Natural killer cell (primary cell): ENCODE data around the gene EXOC1. TPM values are rescaled to one million over a fixed set of nuclear protein-coding genes. Genes with fewer than 3 reads are reported as not detected.

Experiments
- ATAC-seq, 3 donors: fragments of 150-1000 bp in 2 of 3; fragments of 200-7000 bp in 1 of 3; cut with Tn5 transposase; 1 replicate in 1 of 3; 2 replicates in 2 of 3; pipeline ENCODE4 v1.10.0; 2021; ENCODE audit warnings: mild to moderate bottlenecking in 2 of 3, moderate library complexity in 2 of 3
- DNase-seq, 2 donors: peaks; one replicate each; pipeline versions ENCODE4 v3.0.0 to v3.0.0-alpha.2; 2013 to 2021; ENCODE audit warnings: mixed read lengths in 1 of 2
- H3K27ac ChIP-seq: one replicate; pipeline ENCODE4 v1.5.1; 2013; ENCODE audit warnings: mild to moderate bottlenecking, low read length
- H3K27me3 ChIP-seq: one replicate; pipeline ENCODE4 v1.6.1; 2013; ENCODE audit warnings: low read length; ENCODE audit not compliant: control insufficient read depth, insufficient read depth
- H3K36me3 ChIP-seq: one replicate; pipeline ENCODE4 v1.6.1; 2013; ENCODE audit warnings: low read length; ENCODE audit not compliant: control insufficient read depth, insufficient read depth
- H3K4me1 ChIP-seq: one replicate; pipeline ENCODE4 v1.6.1; 2013; ENCODE audit warnings: low read length; ENCODE audit not compliant: control insufficient read depth, insufficient read depth
- H3K4me3 ChIP-seq: one replicate; pipeline ENCODE4 v1.5.1; 2013; ENCODE audit warnings: low read length
- H3K9me3 ChIP-seq: one replicate; pipeline ENCODE4 v1.6.1; 2013; ENCODE audit warnings: low read length; ENCODE audit not compliant: control insufficient read depth, insufficient read depth
- H3K27ac Mint-ChIP-seq, 2 donors: one replicate each; pipeline ENCODE4 v1.8.0; 2022; ENCODE audit warnings: mild to moderate bottlenecking in 2 of 2, mixed read lengths in 2 of 2, moderate library complexity in 1 of 2
- H3K27me3 Mint-ChIP-seq, 2 donors: one replicate each; pipeline ENCODE4 v1.8.0; 2022; ENCODE audit warnings: low read depth in 2 of 2, mixed read lengths in 2 of 2
- H3K36me3 Mint-ChIP-seq: one replicate; pipeline ENCODE4 v1.8.0; 2022; ENCODE audit warnings: mixed read lengths
- H3K4me1 Mint-ChIP-seq, 2 donors: one replicate each; pipeline ENCODE4 v1.8.0; 2022; ENCODE audit warnings: mixed read lengths in 2 of 2
- H3K4me3 Mint-ChIP-seq: one replicate; pipeline ENCODE4 v1.8.0; 2022; ENCODE audit warnings: mild to moderate bottlenecking, moderate library complexity, mixed read lengths
- H3K9me3 Mint-ChIP-seq, 2 donors: one replicate each; pipeline ENCODE4 v1.8.0; 2022; ENCODE audit warnings: mixed read lengths in 2 of 2
- WGBS: methylation state at CpG from one replicate; pipeline ENCODE4 v1.1.7; 2013; ENCODE audit warnings: missing lambda C conversion rate; ENCODE audit not compliant: insufficient coverage; 5-methylcytosine and 5-hydroxymethylcytosine counted together
- intact Hi-C: fragments of 100-400 bp; cut with micrococcal nuclease; formaldehyde crosslinking; loops from one replicate; pipeline ENCODE4 v1.14.2; 2022
- total RNA-seq, 4 donors: library from RNA; stranded (reverse); fragments of 120-200 nt in 1 of 4; gene quantifications; one replicate each; pipeline versions ENCODE4 v1.2.3 to v1.2.4, GENCODE V29; 2013 to 2022
- TF ChIP-seq, protein P1 (sequence below): fragments of 200-600 bp; IDR thresholded peaks from one replicate; pipeline ENCODE4 v1.8.0; 2022; ENCODE audit warnings: antibody characterized with exemption

EXOC1 gene
- total RNA-seq, 3 donors from 2014 or later (not counting 1 experiment from before 2014, with no cell fraction given) = 16.3 to 25.8 (median 20.9) TPM

GRCh38 chr4:55947912-55948725 lies 94.7 kb downstream of the EXOC1 start:
- TF ChIP-seq, protein P1, sequence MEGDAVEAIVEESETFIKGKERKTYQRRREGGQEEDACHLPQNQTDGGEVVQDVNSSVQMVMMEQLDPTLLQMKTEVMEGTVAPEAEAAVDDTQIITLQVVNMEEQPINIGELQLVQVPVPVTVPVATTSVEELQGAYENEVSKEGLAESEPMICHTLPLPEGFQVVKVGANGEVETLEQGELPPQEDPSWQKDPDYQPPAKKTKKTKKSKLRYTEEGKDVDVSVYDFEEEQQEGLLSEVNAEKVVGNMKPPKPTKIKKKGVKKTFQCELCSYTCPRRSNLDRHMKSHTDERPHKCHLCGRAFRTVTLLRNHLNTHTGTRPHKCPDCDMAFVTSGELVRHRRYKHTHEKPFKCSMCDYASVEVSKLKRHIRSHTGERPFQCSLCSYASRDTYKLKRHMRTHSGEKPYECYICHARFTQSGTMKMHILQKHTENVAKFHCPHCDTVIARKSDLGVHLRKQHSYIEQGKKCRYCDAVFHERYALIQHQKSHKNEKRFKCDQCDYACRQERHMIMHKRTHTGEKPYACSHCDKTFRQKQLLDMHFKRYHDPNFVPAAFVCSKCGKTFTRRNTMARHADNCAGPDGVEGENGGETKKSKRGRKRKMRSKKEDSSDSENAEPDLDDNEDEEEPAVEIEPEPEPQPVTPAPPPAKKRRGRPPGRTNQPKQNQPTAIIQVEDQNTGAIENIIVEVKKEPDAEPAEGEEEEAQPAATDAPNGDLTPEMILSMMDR = no peak
- H3K4me3 ChIP-seq = peak overlapping the region; percentile 87
- peaks cover 25 to 26% of the 10 kb centered on the region in 2 donors for H3K4me1 Mint-ChIP-seq
- H3K9me3 ChIP-seq = no peaks in the 10 kb centered on the region
- peak overlapping the region; percentile 98 for H3K27ac ChIP-seq
- H3K9me3 Mint-ChIP-seq = no peaks in the 10 kb centered on the region
- peak overlapping the region; percentile 95 for H3K4me3 Mint-ChIP-seq
- no peaks in the 10 kb centered on the region for H3K36me3 Mint-ChIP-seq
- H3K27ac Mint-ChIP-seq = peak overlapping the region; percentile 95 to 98
- intact Hi-C loops = loop anchor here (1.0 to 2.0 kb wide), 4 partner anchors 353 to 889 kb away; partner anchors contain the start of genes AASDH and PPAT
- ATAC-seq (peak; percentile 16 to 30 (median 19)), DNase-seq (peak in 1 of 2 donors; percentile 89)
- H3K27me3 ChIP-seq = no peaks in the 10 kb centered on the region
- no peaks in the 10 kb centered on the region for H3K27me3 Mint-ChIP-seq
- 0% methylated on average over 15 of the region's 19 CpGs for WGBS
- H3K4me1 ChIP-seq = peaks cover 19% of the 10 kb centered on the region
- peaks cover 9% of the 10 kb centered on the region for H3K36me3 ChIP-seq

DNA sequence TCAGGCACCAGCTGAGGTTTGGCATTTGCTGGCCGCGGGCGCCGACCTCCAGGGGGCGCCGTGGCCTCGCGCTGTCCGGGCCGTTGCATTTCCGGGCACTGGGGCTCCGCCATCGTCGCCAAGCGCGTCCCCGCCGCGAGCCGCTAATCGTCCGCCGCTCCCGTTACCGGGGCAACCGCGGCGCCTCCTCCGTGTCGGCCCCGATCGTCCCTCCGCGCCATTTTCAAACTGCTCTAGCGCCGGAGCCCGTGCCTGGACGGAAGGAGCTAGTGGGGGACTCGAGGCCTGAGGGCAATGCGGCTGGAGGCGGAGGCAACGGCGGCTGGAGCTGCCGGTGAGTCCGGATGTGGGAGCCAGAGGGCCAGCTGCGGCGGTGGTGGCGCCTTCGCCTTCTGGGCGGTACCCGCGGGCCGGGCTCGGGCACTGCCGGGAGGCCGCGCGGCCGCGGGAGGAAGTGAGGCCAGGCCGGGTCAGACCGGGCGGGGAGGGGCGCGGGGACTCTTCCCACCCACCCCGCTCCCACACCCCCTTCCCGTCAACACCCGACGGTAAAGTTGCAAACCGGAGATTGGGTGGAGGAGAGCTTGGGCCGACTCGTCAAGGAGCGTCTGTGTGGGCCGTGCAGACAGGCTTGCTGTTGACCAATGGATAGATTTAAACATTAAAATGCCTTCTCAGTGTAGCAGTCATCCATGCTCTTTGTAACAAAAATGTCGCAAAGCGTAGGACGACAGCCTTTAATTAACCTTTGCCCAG lies 95.5 kb downstream of the EXOC1 start, which contains the start of gene CEP135:
TSS of gene CEP135 (plus strand) at position 220 of the 756 bp plus-strand sequence. CDS start 3,186 bp downstream, outside the sequence.
- Mint-ChIP-seq H3K4me1 (peaks cover 25 to 26% of the 10 kb centered on the region in 2 donors), H3K27ac (peak within 1 kb of the TSS; percentile 95 to 98)

DNA sequence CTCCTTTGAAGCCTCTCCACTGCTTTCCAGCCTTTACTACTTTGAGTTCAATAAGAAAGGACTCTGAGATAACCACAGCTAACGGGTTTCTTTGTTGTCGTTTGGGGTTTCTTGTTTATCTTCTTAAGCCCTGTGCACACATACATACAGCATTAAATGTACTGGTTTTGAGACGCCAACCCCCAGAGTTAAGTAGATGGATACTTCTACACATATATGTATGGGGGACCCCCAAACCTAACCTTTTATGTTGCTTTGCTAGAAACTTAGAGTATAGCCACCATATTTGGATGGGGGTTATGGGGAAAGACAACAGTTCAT lies 96.0 kb downstream of the EXOC1 start:
- no peak for ATAC-seq
- no peak for DNase-seq
- Histone ChIP-seq H3K27me3 (no peaks in the 10 kb centered on the region), H3K27ac (peak overlapping the region; percentile 98), H3K4me3 (peak overlapping the region; percentile 87), H3K9me3 (no peaks in the 10 kb centered on the region), H3K4me1 (peaks cover 19% of the 10 kb centered on the region), H3K36me3 (peaks cover 14% of the 10 kb centered on the region)
- WGBS = no CpG with 5 or more reads among the region's 3 CpGs
- no peaks in the 10 kb centered on the region for H3K9me3 Mint-ChIP-seq
- H3K27me3 Mint-ChIP-seq = no peaks in the 10 kb centered on the region
- H3K36me3 Mint-ChIP-seq = peaks cover 7% of the 10 kb centered on the region
- TF ChIP-seq, protein P1 = no peak
- peak overlapping the region; percentile 95 to 98 for H3K27ac Mint-ChIP-seq
- peaks cover 25 to 26% of the 10 kb centered on the region in 2 donors for H3K4me1 Mint-ChIP-seq
- H3K4me3 Mint-ChIP-seq = peak overlapping the region; percentile 95
- intact Hi-C loops = loop anchor here (2.0 kb wide), 3 partner anchors 351 to 887 kb away; partner anchors contain the start of gene PPAT

More for the DNA sequence above, 95.5 kb downstream of the EXOC1 start, which contains the start of gene CEP135:
- WGBS = under 1% methylated on average over 71 of the region's 77 CpGs
- Mint-ChIP-seq H3K36me3 (peaks cover 2% of the 10 kb centered on the region), H3K9me3 (no peaks in the 10 kb centered on the region), H3K4me3 (peak within 1 kb of the TSS; percentile 95), H3K27me3 (no peaks in the 10 kb centered on the region)
- H3K27me3 ChIP-seq = no peaks in the 10 kb centered on the region
- H3K4me1 ChIP-seq = peaks cover 19% of the 10 kb centered on the region
- no peaks in the 10 kb centered on the region for H3K9me3 ChIP-seq
- peak within 1 kb of the TSS; percentile 98 for H3K27ac ChIP-seq
- H3K4me3 ChIP-seq = peak within 1 kb of the TSS; percentile 87
- H3K36me3 ChIP-seq = peaks cover 9% of the 10 kb centered on the region
- DNase-seq (peak; percentile 94 to 95), ATAC-seq (peak; percentile 80 to 93 (median 87))
- TF ChIP-seq, protein P1 = peak; percentile 97
- intact Hi-C loops = loop anchor here (1.0 to 2.0 kb wide), 4 partner anchors 352 to 888 kb away; partner anchors contain the start of genes AASDH and PPAT
